Natural killer cell (primary cell): ENCODE measurements around the gene ATG9A. TPM values are rescaled to one million over a fixed set of nuclear protein-coding genes. Genes with fewer than 3 reads are reported as not detected.

Source experiments
- ATAC-seq, 3 donors: fragments of 150-1000 bp in 2 of 3; fragments of 200-7000 bp in 1 of 3; cut with Tn5 transposase; 1 replicate in 1 of 3; 2 replicates in 2 of 3; pipeline ENCODE4 v1.10.0; 2021; ENCODE audit warnings: mild to moderate bottlenecking in 2 of 3, moderate library complexity in 2 of 3
- DNase-seq, 2 donors: peaks; one replicate each; pipeline versions ENCODE4 v3.0.0 to v3.0.0-alpha.2; 2013 to 2021; ENCODE audit warnings: mixed read lengths in 1 of 2
- H3K27ac ChIP-seq: one replicate; pipeline ENCODE4 v1.5.1; 2013; ENCODE audit warnings: mild to moderate bottlenecking, low read length
- H3K27me3 ChIP-seq: one replicate; pipeline ENCODE4 v1.6.1; 2013; ENCODE audit warnings: low read length; ENCODE audit not compliant: control insufficient read depth, insufficient read depth
- H3K36me3 ChIP-seq: one replicate; pipeline ENCODE4 v1.6.1; 2013; ENCODE audit warnings: low read length; ENCODE audit not compliant: control insufficient read depth, insufficient read depth
- H3K4me1 ChIP-seq: one replicate; pipeline ENCODE4 v1.6.1; 2013; ENCODE audit warnings: low read length; ENCODE audit not compliant: control insufficient read depth, insufficient read depth
- H3K4me3 ChIP-seq: one replicate; pipeline ENCODE4 v1.5.1; 2013; ENCODE audit warnings: low read length
- H3K9me3 ChIP-seq: one replicate; pipeline ENCODE4 v1.6.1; 2013; ENCODE audit warnings: low read length; ENCODE audit not compliant: control insufficient read depth, insufficient read depth
- H3K27ac Mint-ChIP-seq, 2 donors: one replicate each; pipeline ENCODE4 v1.8.0; 2022; ENCODE audit warnings: mild to moderate bottlenecking in 2 of 2, mixed read lengths in 2 of 2, moderate library complexity in 1 of 2
- H3K27me3 Mint-ChIP-seq, 2 donors: one replicate each; pipeline ENCODE4 v1.8.0; 2022; ENCODE audit warnings: low read depth in 2 of 2, mixed read lengths in 2 of 2
- H3K36me3 Mint-ChIP-seq: one replicate; pipeline ENCODE4 v1.8.0; 2022; ENCODE audit warnings: mixed read lengths
- H3K4me1 Mint-ChIP-seq, 2 donors: one replicate each; pipeline ENCODE4 v1.8.0; 2022; ENCODE audit warnings: mixed read lengths in 2 of 2
- H3K4me3 Mint-ChIP-seq: one replicate; pipeline ENCODE4 v1.8.0; 2022; ENCODE audit warnings: mild to moderate bottlenecking, moderate library complexity, mixed read lengths
- H3K9me3 Mint-ChIP-seq, 2 donors: one replicate each; pipeline ENCODE4 v1.8.0; 2022; ENCODE audit warnings: mixed read lengths in 2 of 2
- CTCF ChIP-seq: fragments of 200-600 bp; IDR thresholded peaks from one replicate; pipeline ENCODE4 v1.8.0; 2022; ENCODE audit warnings: antibody characterized with exemption
- WGBS: methylation state at CpG from one replicate; pipeline ENCODE4 v1.1.7; 2013; ENCODE audit warnings: missing lambda C conversion rate; ENCODE audit not compliant: insufficient coverage; 5-methylcytosine and 5-hydroxymethylcytosine counted together
- intact Hi-C: fragments of 100-400 bp; cut with micrococcal nuclease; formaldehyde crosslinking; loops from one replicate; pipeline ENCODE4 v1.14.2; 2022
- total RNA-seq, 4 donors: library from RNA; stranded (reverse); fragments of 120-200 nt in 1 of 4; gene quantifications; one replicate each; pipeline versions ENCODE4 v1.2.3 to v1.2.4, GENCODE V29; 2013 to 2022

Gene ATG9A
- total RNA-seq, 3 donors from 2014 or later (not counting 1 experiment from before 2014, with no cell fraction given): 98.1 to 110 (median 108) TPM

GRCh38 chr2:219271021-219271420 lies 41.6 kb upstream of the ATG9A start:
- ATAC-seq (no peak), DNase-seq (no peak)
- TF ChIP-seq CTCF: no peak
- H3K27ac ChIP-seq: no peak overlapping the region
- WGBS: 96% methylated on average over 2 of the region's 2 CpGs
- no peaks in the 10 kb centered on the region for H3K27me3 ChIP-seq
- H3K4me3 ChIP-seq: no peak overlapping the region
- no peaks in the 10 kb centered on the region for H3K36me3 Mint-ChIP-seq
- H3K4me3 Mint-ChIP-seq: no peak overlapping the region
- no peaks in the 10 kb centered on the region for H3K9me3 Mint-ChIP-seq
- no peaks in the 10 kb centered on the region for H3K36me3 ChIP-seq
- H3K27me3 Mint-ChIP-seq: peaks cover 0 to 5% of the 10 kb centered on the region in 2 donors
- H3K27ac Mint-ChIP-seq: no peak overlapping the region
- no peaks in the 10 kb centered on the region for H3K4me1 ChIP-seq
- no peaks in the 10 kb centered on the region for H3K4me1 Mint-ChIP-seq
- intact Hi-C loops: no loop called here
- no peaks in the 10 kb centered on the region for H3K9me3 ChIP-seq

GRCh38 chr2:219270055-219270372 lies 40.6 kb upstream of the ATG9A start:
- TF ChIP-seq CTCF: no peak
- no peaks in the 10 kb centered on the region for H3K4me1 Mint-ChIP-seq
- DNase-seq (no peak), ATAC-seq (no peak)
- intact Hi-C loops: no loop called here
- H3K9me3 ChIP-seq: no peaks in the 10 kb centered on the region
- no peaks in the 10 kb centered on the region for H3K36me3 Mint-ChIP-seq
- no peak overlapping the region for H3K27ac Mint-ChIP-seq
- no peaks in the 10 kb centered on the region for H3K4me1 ChIP-seq
- H3K4me3 ChIP-seq: no peak overlapping the region
- no peaks in the 10 kb centered on the region for H3K36me3 ChIP-seq
- no peaks in the 10 kb centered on the region for H3K27me3 ChIP-seq
- no peak overlapping the region for H3K4me3 Mint-ChIP-seq
- H3K9me3 Mint-ChIP-seq: no peaks in the 10 kb centered on the region
- H3K27ac ChIP-seq: no peak overlapping the region
- H3K27me3 Mint-ChIP-seq: peaks cover 0 to 5% of the 10 kb centered on the region in 2 donors
- WGBS: 91% methylated on average over 5 of the region's 5 CpGs

GRCh38 chr2:219269362-219270054 lies 40.1 kb upstream of the ATG9A start:
- H3K36me3 Mint-ChIP-seq: no peaks in the 10 kb centered on the region
- no peak overlapping the region for H3K4me3 Mint-ChIP-seq
- H3K4me1 Mint-ChIP-seq: no peaks in the 10 kb centered on the region
- no peak overlapping the region for H3K27ac Mint-ChIP-seq
- no peaks in the 10 kb centered on the region for H3K9me3 Mint-ChIP-seq
- Histone ChIP-seq H3K27ac (no peak overlapping the region), H3K4me3 (no peak overlapping the region), H3K36me3 (no peaks in the 10 kb centered on the region), H3K27me3 (no peaks in the 10 kb centered on the region), H3K9me3 (no peaks in the 10 kb centered on the region), H3K4me1 (no peaks in the 10 kb centered on the region)
- H3K27me3 Mint-ChIP-seq: peaks cover 0 to 5% of the 10 kb centered on the region in 2 donors
- TF ChIP-seq CTCF: no peak
- DNase-seq (no peak), ATAC-seq (no peak)
- intact Hi-C loops: no loop called here
- WGBS: 89% methylated on average over 8 of the region's 8 CpGs

- H3K27me3 Mint-ChIP-seq: peaks cover 0 to 5% of the 10 kb centered on the region in 2 donors
- H3K4me3 Mint-ChIP-seq: no peak overlapping the region
- Histone ChIP-seq H3K9me3 (no peaks in the 10 kb centered on the region), H3K4me3 (no peak overlapping the region), H3K4me1 (no peaks in the 10 kb centered on the region), H3K36me3 (no peaks in the 10 kb centered on the region), H3K27me3 (no peaks in the 10 kb centered on the region), H3K27ac (no peak overlapping the region)
- no peaks in the 10 kb centered on the region for H3K4me1 Mint-ChIP-seq
- H3K27ac Mint-ChIP-seq: no peak overlapping the region
- ATAC-seq: no peak
- no peaks in the 10 kb centered on the region for H3K9me3 Mint-ChIP-seq
- no peak for DNase-seq
- H3K36me3 Mint-ChIP-seq: no peaks in the 10 kb centered on the region
- intact Hi-C loops: no loop called here
- TF ChIP-seq CTCF: no peak
- no CpG with 5 or more reads among the region's 2 CpGs for WGBS
These were observed 38.9 kb upstream of the ATG9A start for GRCh38 chr2:219268294-219268693.
